CD8-positive, alpha-beta memory T cell (primary cell): Measurements from ENCODE around the gene FBXL13. TPM values are rescaled to one million over a fixed set of nuclear protein-coding genes. Genes with fewer than 3 reads are reported as not detected.
"Not testable (repeated sequence)": the region's sequence is repeated elsewhere in the genome, so short reads cannot be mapped to it uniquely, and the experiment has no call there.

Source experiments
- CTCF ChIA-PET: fragments of 350-600 bp; sonication (Branson Sonifier 250); formaldehyde crosslinking; loops from one replicate; lab custom pipeline; 2021; ENCODE audit warnings: antibody characterized with exemption; lab: Charles Lee
- POLR2A ChIA-PET: fragments of 350-600 bp; sonication (Branson Sonifier 250); formaldehyde crosslinking; loops from one replicate; lab custom pipeline; 2021; ENCODE audit warnings: antibody characterized with exemption; lab: Charles Lee
- DNase-seq, 5 donors: peaks; one replicate each; pipeline versions ENCODE4 v3.0.0 to v3.0.0-alpha.2; 2020 to 2022; ENCODE audit warnings: mixed read lengths in 1 of 5
- H3K27ac ChIP-seq: one replicate; pipeline ENCODE4 v1.7.0; 2013; ENCODE audit warnings: low read depth, mild to moderate bottlenecking, low read length, moderate library complexity
- H3K27me3 ChIP-seq: 2 replicates; pipeline ENCODE4 v1.7.0; 2013; ENCODE audit warnings: low read length, mild to moderate bottlenecking; ENCODE audit not compliant: insufficient read depth, poor library complexity, severe bottlenecking
- H3K36me3 ChIP-seq: 2 replicates; pipeline ENCODE4 v1.7.0; 2013; ENCODE audit warnings: mild to moderate bottlenecking, low read length, moderate library complexity; ENCODE audit not compliant: insufficient read depth
- H3K4me1 ChIP-seq: 2 replicates; pipeline ENCODE4 v1.7.0; 2013; ENCODE audit warnings: mild to moderate bottlenecking, low read length, moderate library complexity; ENCODE audit not compliant: insufficient read depth
- H3K4me3 ChIP-seq: 2 replicates; pipeline ENCODE4 v1.7.0; 2013; ENCODE audit warnings: mild to moderate bottlenecking, low read length
- H3K9me3 ChIP-seq: 2 replicates; pipeline ENCODE4 v1.7.0; 2013; ENCODE audit warnings: mild to moderate bottlenecking, low read length
- H3K27ac Mint-ChIP-seq, 8 donors: one replicate each; pipeline ENCODE4 v1.8.0; 2020 to 2021; ENCODE audit warnings: mixed read lengths in 8 of 8, mild to moderate bottlenecking in 6 of 8, inconsistent platforms in 3 of 8, moderate library complexity in 3 of 8
- H3K27me3 Mint-ChIP-seq, 2 donors: one replicate each; pipeline ENCODE4 v1.8.0; 2020 to 2021; ENCODE audit warnings: mixed read lengths in 2 of 2, mild to moderate bottlenecking in 1 of 2, moderate library complexity in 1 of 2
- H3K36me3 Mint-ChIP-seq, 3 donors: one replicate each; pipeline ENCODE4 v1.8.0; 2020 to 2021; ENCODE audit warnings: mixed read lengths in 3 of 3, inconsistent platforms in 1 of 3, mild to moderate bottlenecking in 1 of 3
- H3K4me1 Mint-ChIP-seq, 3 donors: one replicate each; pipeline ENCODE4 v1.8.0; 2020 to 2021; ENCODE audit warnings: mixed read lengths in 3 of 3, inconsistent platforms in 1 of 3, mild to moderate bottlenecking in 1 of 3
- H3K4me3 Mint-ChIP-seq, 7 donors: one replicate each; pipeline ENCODE4 v1.8.0; 2020 to 2021; ENCODE audit warnings: mixed read lengths in 7 of 7, mild to moderate bottlenecking in 6 of 7, moderate library complexity in 4 of 7, inconsistent platforms in 2 of 7
- H3K9me3 Mint-ChIP-seq, 5 donors: one replicate each; pipeline ENCODE4 v1.8.0; 2020 to 2022; ENCODE audit warnings: mixed read lengths in 5 of 5, mild to moderate bottlenecking in 3 of 5, moderate library complexity in 2 of 5, inconsistent platforms in 1 of 5
- polyA plus RNA-seq: library from polyadenylated mRNA; unstranded; fragments of 300-500 nt; fragmentation: Illumina TruSeq; gene quantifications from one replicate; pipeline ENCODE4 v1.2.3, GENCODE V29; 2021
- total RNA-seq, 2 experiments: library from RNA; stranded (reverse); gene quantifications; one replicate each; pipeline ENCODE4 v1.2.3, GENCODE V29; 2021

The FBXL13 gene
- total and polyA plus RNA-seq, 3 experiments from 2014 or later: 0.43 to 0.66 (median 0.62) TPM

DNA sequence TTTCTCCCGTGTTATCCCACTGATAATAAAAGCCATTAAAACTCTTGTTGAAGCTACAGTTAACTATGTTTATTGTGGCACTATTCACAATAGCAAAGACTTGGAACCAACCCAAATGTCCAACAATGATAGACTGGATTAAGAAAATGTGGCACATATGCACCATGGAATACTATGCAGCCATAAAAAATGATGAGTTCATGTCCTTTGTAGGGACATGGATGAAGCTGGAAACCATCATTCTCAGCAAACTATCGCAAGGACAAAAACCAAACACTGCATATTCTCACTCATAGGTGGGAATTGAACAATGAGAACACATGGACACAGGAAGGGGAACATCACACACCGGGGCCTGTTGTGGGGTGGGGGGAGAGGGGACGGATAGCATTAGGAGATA, 97.0 kb downstream of the FBXL13 start:
- H3K9me3 ChIP-seq, H3K4me3 Mint-ChIP-seq, H3K36me3 Mint-ChIP-seq, H3K4me3 ChIP-seq, CTCF ChIA-PET, POLR2A ChIA-PET, H3K27me3 Mint-ChIP-seq, H3K4me1 Mint-ChIP-seq, H3K4me1 ChIP-seq, H3K9me3 Mint-ChIP-seq, H3K36me3 ChIP-seq, DNase-seq, H3K27me3 ChIP-seq, H3K27ac ChIP-seq, H3K27ac Mint-ChIP-seq: not testable (repeated sequence)

DNA sequence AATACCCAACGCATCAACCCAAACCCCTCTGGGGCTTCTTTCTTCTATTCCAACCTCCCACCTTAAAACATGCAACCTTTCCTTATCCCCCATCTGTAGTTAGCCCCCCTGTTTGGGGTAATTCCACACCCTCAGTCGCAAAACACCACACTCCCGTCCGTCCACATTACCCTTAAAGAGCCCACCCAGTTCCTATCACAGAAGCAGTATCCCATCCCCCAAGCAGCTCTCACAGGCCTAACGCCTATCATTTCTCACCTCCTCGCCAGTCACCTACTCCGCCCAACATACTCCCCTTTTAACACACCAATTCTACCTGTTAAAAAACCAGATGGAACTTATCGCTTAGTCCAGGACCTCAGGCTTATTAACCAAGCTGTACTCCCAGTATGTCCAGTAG, 98.1 kb downstream of the FBXL13 start:
- Histone ChIP-seq H3K4me3 (no peak overlapping the region), H3K4me1 (no peaks in the 10 kb centered on the region), H3K27ac (no peak overlapping the region), H3K36me3 (no peaks in the 10 kb centered on the region), H3K27me3 (no peaks in the 10 kb centered on the region), H3K9me3 (no peaks in the 10 kb centered on the region)
- H3K27ac Mint-ChIP-seq: no peak overlapping the region
- no peaks in the 10 kb centered on the region for H3K9me3 Mint-ChIP-seq
- no peaks in the 10 kb centered on the region for H3K36me3 Mint-ChIP-seq
- H3K27me3 Mint-ChIP-seq: peaks cover 6 to 7% of the 10 kb centered on the region in 2 donors
- POLR2A ChIA-PET: no interaction called here
- H3K4me1 Mint-ChIP-seq: no peaks in the 10 kb centered on the region
- DNase-seq: no peak
- CTCF ChIA-PET: no interaction called here
- H3K4me3 Mint-ChIP-seq: no peak overlapping the region

DNA sequence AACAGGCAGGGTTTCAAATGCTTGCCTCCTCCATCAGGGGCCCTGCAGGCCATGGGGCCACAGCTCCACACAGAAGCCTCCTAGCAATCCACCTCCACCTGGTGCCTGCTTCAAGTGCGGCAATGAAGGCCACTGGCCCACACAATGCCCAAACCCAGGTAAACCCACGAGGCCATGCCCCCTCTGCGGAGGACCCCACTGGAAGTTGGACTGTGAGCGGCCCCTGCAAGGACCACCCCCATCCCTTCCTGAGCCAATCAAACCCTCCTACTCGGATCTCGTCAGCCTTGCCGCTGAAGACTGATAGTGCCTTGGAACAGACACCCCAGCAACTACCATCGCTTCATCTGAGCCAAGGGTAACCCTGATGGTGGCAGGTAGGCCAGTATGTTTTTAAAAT, 98.7 kb downstream of the FBXL13 start:
- H3K4me1 Mint-ChIP-seq: no peaks in the 10 kb centered on the region
- no peaks in the 10 kb centered on the region for H3K27me3 ChIP-seq
- POLR2A ChIA-PET: no interaction called here
- H3K9me3 Mint-ChIP-seq: no peaks in the 10 kb centered on the region
- no peak overlapping the region for H3K4me3 ChIP-seq
- H3K9me3 ChIP-seq: no peaks in the 10 kb centered on the region
- CTCF ChIA-PET: no interaction called here
- no peaks in the 10 kb centered on the region for H3K36me3 Mint-ChIP-seq
- no peaks in the 10 kb centered on the region for H3K4me1 ChIP-seq
- H3K27ac Mint-ChIP-seq: no peak overlapping the region
- no peak for DNase-seq
- H3K27me3 Mint-ChIP-seq: peaks cover 6 to 7% of the 10 kb centered on the region in 2 donors
- no peaks in the 10 kb centered on the region for H3K36me3 ChIP-seq
- peak overlapping the region; percentile 85 for H3K27ac ChIP-seq
- H3K4me3 Mint-ChIP-seq: no peak overlapping the region

DNA sequence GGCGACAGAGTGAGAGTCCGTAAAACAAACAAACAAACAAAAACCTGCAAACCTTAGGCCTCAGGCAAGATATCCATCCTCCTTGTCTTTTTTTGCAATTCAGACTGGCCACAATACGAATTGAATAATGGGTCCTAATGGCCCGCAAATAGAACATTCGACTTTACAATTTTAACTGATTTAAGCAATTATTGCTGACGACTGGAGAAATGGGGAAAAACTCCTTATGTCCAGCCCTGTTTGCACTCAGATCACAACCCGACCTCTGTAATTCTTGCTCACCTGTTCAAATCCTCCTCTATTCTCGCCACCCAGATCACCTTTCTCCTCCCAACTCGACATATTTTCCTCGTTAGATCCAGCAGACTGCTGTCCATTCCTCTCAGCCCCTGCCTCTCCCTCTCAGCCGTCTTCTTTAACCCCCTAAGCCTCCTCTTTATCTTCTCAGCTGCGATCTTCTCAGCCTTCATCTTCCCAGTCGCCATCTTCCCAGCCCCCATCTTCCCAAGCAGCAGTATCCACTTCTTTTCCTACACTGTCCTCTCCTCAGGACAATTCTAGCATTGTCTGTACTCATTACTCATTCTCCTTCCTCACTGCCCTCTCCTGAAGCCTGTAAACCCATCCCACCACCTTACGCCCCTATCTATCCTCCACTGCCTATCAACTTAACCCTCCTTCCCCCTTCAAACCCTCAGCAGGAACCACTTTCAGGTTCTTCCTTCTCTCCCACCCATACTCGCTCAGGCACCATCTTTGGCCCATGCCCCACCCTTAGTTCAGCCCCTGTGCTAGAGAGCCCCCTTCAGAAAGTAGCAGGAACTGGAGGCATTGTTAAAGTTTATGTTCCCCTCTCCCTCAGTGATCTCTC, 100.0 kb downstream of the FBXL13 start:
- Histone ChIP-seq H3K4me1 (no peaks in the 10 kb centered on the region), H3K27ac (peak overlapping the region; percentile 85), H3K9me3 (no peaks in the 10 kb centered on the region), H3K36me3 (no peaks in the 10 kb centered on the region), H3K27me3 (no peaks in the 10 kb centered on the region), H3K4me3 (no peak overlapping the region)
- Mint-ChIP-seq H3K4me3 (no peak overlapping the region), H3K4me1 (no peaks in the 10 kb centered on the region), H3K9me3 (no peaks in the 10 kb centered on the region), H3K27me3 (peaks cover 6 to 7% of the 10 kb centered on the region in 2 donors), H3K27ac (peak overlapping the region in 1 of 8 donors; percentile 4), H3K36me3 (no peaks in the 10 kb centered on the region)
- DNase-seq: no peak
- CTCF ChIA-PET: no interaction called here
- POLR2A ChIA-PET: no interaction called here

DNA sequence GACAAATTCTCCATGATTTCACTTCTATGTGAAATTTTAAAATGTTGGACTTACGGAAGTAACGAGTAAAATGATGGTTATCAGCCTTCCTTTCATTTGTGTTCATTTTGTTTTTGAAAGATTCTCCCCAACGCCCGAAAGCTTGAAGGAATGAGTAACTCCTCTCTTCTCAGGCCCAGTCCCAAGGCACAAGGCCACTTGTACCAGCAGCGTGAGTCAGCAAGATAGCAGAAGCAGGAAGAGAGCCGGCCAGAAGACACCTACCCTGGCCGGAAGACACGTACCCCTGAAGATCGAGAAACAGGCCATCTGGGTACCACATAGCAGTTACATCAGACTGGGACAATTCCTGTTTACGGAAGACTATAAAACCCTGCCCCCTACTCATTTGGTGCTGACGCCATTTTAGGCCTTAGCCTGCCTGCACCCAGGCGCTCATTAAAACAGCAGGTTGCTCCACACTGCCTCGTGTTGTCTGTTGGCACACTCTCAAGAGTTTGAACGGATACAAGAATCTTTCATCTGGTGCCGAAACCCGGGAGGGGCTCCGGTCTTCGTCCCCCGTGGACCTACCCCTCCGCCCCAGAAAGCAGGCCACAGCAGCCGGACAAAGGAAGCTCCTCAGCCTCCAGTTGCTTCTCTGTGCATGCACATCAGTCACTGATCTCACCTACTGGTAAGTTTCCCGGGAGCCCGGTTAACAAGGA, 101.3 kb downstream of the FBXL13 start:
- Mint-ChIP-seq H3K4me3 (no peak overlapping the region), H3K9me3 (no peaks in the 10 kb centered on the region), H3K4me1 (no peaks in the 10 kb centered on the region), H3K27me3 (peaks cover 6 to 7% of the 10 kb centered on the region in 2 donors), H3K36me3 (no peaks in the 10 kb centered on the region), H3K27ac (no peak overlapping the region)
- no peaks in the 10 kb centered on the region for H3K9me3 ChIP-seq
- peak overlapping the region; percentile 85 for H3K27ac ChIP-seq
- H3K36me3 ChIP-seq: no peaks in the 10 kb centered on the region
- H3K4me1 ChIP-seq: no peaks in the 10 kb centered on the region
- DNase-seq: no peak
- ChIA-PET CTCF (no interaction called here), POLR2A (no interaction called here)
- no peak overlapping the region for H3K4me3 ChIP-seq
- no peaks in the 10 kb centered on the region for H3K27me3 ChIP-seq

DNA sequence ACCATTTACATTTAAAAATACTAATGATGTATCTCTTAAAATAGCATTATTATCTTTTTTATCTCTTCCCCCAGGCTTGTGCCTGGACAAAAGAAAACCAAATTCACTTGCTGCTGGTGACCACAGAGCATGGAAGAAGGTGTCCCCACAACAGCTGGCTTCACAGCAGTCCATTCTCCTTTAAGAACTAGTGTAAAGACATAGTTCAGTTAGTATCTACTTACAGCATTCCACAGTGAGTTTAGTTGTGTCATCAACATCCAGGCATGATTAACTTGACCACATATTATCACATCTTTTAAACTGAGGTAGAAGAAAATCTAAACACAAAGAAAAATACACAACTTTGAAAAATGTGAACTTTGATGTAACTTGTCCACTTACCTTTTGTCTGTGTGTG, 106.8 kb downstream of the FBXL13 start:
- POLR2A ChIA-PET: no interaction called here
- no peak overlapping the region for H3K4me3 ChIP-seq
- Mint-ChIP-seq H3K36me3 (no peaks in the 10 kb centered on the region), H3K4me3 (no peak overlapping the region), H3K27me3 (no peaks in the 10 kb centered on the region), H3K9me3 (no peaks in the 10 kb centered on the region), H3K27ac (no peak overlapping the region), H3K4me1 (no peaks in the 10 kb centered on the region)
- no peak for DNase-seq
- H3K4me1 ChIP-seq: no peaks in the 10 kb centered on the region
- no peaks in the 10 kb centered on the region for H3K36me3 ChIP-seq
- CTCF ChIA-PET: no interaction called here
- no peaks in the 10 kb centered on the region for H3K27me3 ChIP-seq
- H3K9me3 ChIP-seq: no peaks in the 10 kb centered on the region
- no peak overlapping the region for H3K27ac ChIP-seq

DNA sequence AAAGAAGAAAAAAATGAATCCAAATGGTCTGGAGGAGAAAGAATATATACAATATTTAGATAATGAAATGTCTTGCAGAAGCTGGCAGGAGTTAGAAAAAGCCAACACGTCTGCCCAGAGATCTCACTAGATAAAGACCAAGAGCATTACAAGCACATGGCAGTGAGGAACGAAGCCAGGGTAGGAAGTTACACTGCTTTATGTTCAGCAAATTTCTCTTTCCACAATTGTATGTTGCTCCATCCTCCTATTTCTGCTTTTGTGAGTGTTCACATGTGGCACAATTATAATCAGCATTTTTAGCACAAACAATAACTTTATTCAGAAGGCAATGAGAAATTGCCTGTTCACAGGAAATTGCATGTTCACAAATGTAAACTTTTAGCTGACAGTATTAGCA, 108.1 kb downstream of the FBXL13 start:
- DNase-seq: no peak
- Mint-ChIP-seq H3K9me3 (peaks cover 0 to 2% (median 0%) of the 10 kb centered on the region in 5 donors), H3K36me3 (no peaks in the 10 kb centered on the region), H3K4me3 (no peak overlapping the region), H3K27me3 (no peaks in the 10 kb centered on the region), H3K27ac (no peak overlapping the region), H3K4me1 (no peaks in the 10 kb centered on the region)
- POLR2A ChIA-PET: no interaction called here
- no peaks in the 10 kb centered on the region for H3K36me3 ChIP-seq
- no peaks in the 10 kb centered on the region for H3K4me1 ChIP-seq
- H3K4me3 ChIP-seq: no peak overlapping the region
- no peaks in the 10 kb centered on the region for H3K27me3 ChIP-seq
- no peak overlapping the region for H3K27ac ChIP-seq
- no peaks in the 10 kb centered on the region for H3K9me3 ChIP-seq
- CTCF ChIA-PET: no interaction called here

DNA sequence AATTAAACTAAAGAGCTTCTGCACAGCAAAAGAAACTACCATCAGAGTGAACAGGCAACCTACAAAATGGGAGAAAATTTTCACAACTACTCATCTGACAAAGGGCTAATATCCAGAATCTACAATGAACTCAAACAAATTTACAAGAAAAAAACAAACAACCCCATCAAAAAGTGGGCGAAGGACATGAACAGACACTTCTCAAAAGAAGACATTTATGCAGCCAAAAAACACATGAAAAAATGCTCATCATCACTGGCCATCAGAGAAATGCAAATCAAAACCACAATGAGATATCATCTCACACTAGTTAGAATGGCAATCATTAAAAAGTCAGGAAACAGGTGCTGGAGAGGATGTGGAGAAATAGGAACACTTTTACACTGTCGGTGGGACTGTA, 112.6 kb downstream of the FBXL13 start:
- H3K27ac ChIP-seq, H3K27ac Mint-ChIP-seq, H3K36me3 Mint-ChIP-seq, H3K4me3 Mint-ChIP-seq, CTCF ChIA-PET, H3K4me1 ChIP-seq, H3K9me3 Mint-ChIP-seq, H3K27me3 ChIP-seq, H3K36me3 ChIP-seq, H3K4me1 Mint-ChIP-seq, H3K27me3 Mint-ChIP-seq, POLR2A ChIA-PET, H3K9me3 ChIP-seq, DNase-seq, H3K4me3 ChIP-seq: not testable (repeated sequence)
